BE2C (cell line): ENCODE data around the gene OCIAD1.
A peak's percentile ranks its signal among the peaks of the same experiment; 100 is the strongest.

Source experiments
- DNase-seq: peaks from one replicate; pipeline ENCODE4 v3.0.0-alpha.2; 2020
- H3K27me3 ChIP-seq: fragments of 250-450 bp; sonication (Bioruptor Pico); 2 replicates; pipeline ENCODE4 v1.5.1; 2020; ENCODE audit warnings: mild to moderate bottlenecking
- H3K36me3 ChIP-seq: fragments of 250-450 bp; sonication (Bioruptor Pico); 2 replicates; pipeline ENCODE4 v1.5.1; 2020; ENCODE audit warnings: mild to moderate bottlenecking
- H3K4me1 ChIP-seq: fragments of 250-450 bp; sonication (Bioruptor Pico); 2 replicates; pipeline ENCODE4 v1.5.1; 2020
- H3K4me3 ChIP-seq: 2 replicates; pipeline ENCODE4 v1.5.1; 2011; ENCODE audit warnings: low read depth, low read length
- H3K9me3 ChIP-seq: fragments of 250-450 bp; sonication (Bioruptor Pico); 2 replicates; pipeline ENCODE4 v1.5.1; 2020
- CTCF ChIP-seq: IDR thresholded peaks from 2 replicates; pipeline ENCODE4 v1.5.1; 2012; ENCODE audit warnings: mild to moderate bottlenecking, low read depth, low read length

Gene OCIAD1

GRCh38 chr4:48891028-48891619 is 60.2 kb downstream of the OCIAD1 start:
- Histone ChIP-seq H3K36me3 (no peaks in the 10 kb centered on the region), H3K4me1 (no peaks in the 10 kb centered on the region), H3K27me3 (no peaks in the 10 kb centered on the region), H3K4me3 (no peak overlapping the region), H3K9me3 (no peaks in the 10 kb centered on the region)
- no peak for DNase-seq
- no peak for TF ChIP-seq CTCF

- no peak for DNase-seq
- Histone ChIP-seq H3K4me1 (no peaks in the 10 kb centered on the region), H3K27me3 (no peaks in the 10 kb centered on the region; the same call in 1 of the 2 replicates), H3K36me3 (peaks cover 5% of the 10 kb centered on the region; the same call in 1 of the 2 replicates), H3K4me3 (no peak overlapping the region), H3K9me3 (no peaks in the 10 kb centered on the region)
- TF ChIP-seq CTCF: peak; percentile 19; the same call in 1 of the 2 replicates
Observed at GRCh38 chr4:48896845-48897244, 66.0 kb downstream of the OCIAD1 start.

- no peak for DNase-seq
- no peaks in the 10 kb centered on the region for H3K4me1 ChIP-seq
- H3K36me3 ChIP-seq: peaks cover 9% of the 10 kb centered on the region; the same call in 1 of the 2 replicates
- H3K4me3 ChIP-seq: no peak overlapping the region
- no peaks in the 10 kb centered on the region for H3K9me3 ChIP-seq
- TF ChIP-seq CTCF: no peak
- H3K27me3 ChIP-seq: no peaks in the 10 kb centered on the region; the same call in 1 of the 2 replicates
Observed at GRCh38 chr4:48898733-48899431, 68.0 kb downstream of the OCIAD1 start.

GRCh38 chr4:48899432-48899749 is 68.5 kb downstream of the OCIAD1 start:
- Histone ChIP-seq H3K4me3 (no peak overlapping the region), H3K4me1 (no peaks in the 10 kb centered on the region), H3K27me3 (no peaks in the 10 kb centered on the region; the same call in 1 of the 2 replicates), H3K9me3 (no peaks in the 10 kb centered on the region), H3K36me3 (peaks cover 9% of the 10 kb centered on the region; the same call in 1 of the 2 replicates)
- TF ChIP-seq CTCF: no peak
- no peak for DNase-seq

- H3K9me3 ChIP-seq: no peaks in the 10 kb centered on the region
- H3K27me3 ChIP-seq: no peaks in the 10 kb centered on the region; the same call in 1 of the 2 replicates
- no peaks in the 10 kb centered on the region for H3K4me1 ChIP-seq
- H3K36me3 ChIP-seq: peaks cover 9% of the 10 kb centered on the region; the same call in 1 of the 2 replicates
- no peak overlapping the region for H3K4me3 ChIP-seq
- no peak for DNase-seq
- no peak for TF ChIP-seq CTCF
Observed at GRCh38 chr4:48899950-48900349, 69.1 kb downstream of the OCIAD1 start.

- no peak overlapping the region for H3K4me3 ChIP-seq
- H3K9me3 ChIP-seq: no peaks in the 10 kb centered on the region
- TF ChIP-seq CTCF: no peak
- DNase-seq: no peak
- no peaks in the 10 kb centered on the region for H3K4me1 ChIP-seq
- H3K27me3 ChIP-seq: no peaks in the 10 kb centered on the region; the same call in 1 of the 2 replicates
- H3K36me3 ChIP-seq: peaks cover 9% of the 10 kb centered on the region; the same call in 1 of the 2 replicates
Observed at GRCh38 chr4:48901196-48901595, 70.3 kb downstream of the OCIAD1 start.
